HepG2 (cell line): ENCODE data around the gene NAA15. TPM values are rescaled to one million over a fixed set of nuclear protein-coding genes. Genes with fewer than 3 reads are reported as not detected.
A peak's percentile ranks its signal among the peaks of the same experiment; 100 is the strongest.

Source experiments
- FLYWCH1 ChIP-seq: sonication (generic); formaldehyde crosslinking; IDR thresholded peaks from 2 replicates; pipeline ENCODE4 v1.8.1; 2023; ENCODE audit warnings: mild to moderate bottlenecking, missing genetic modification reagents
- GATAD2A ChIP-seq: IDR thresholded peaks from 2 replicates; pipeline ENCODE4 v1.6.1; 2016
- KDM1A ChIP-seq: IDR thresholded peaks from 2 replicates; pipeline ENCODE4 v1.6.1; 2016; ENCODE audit warnings: missing compliant biosample characterization
- KDM6A ChIP-seq: IDR thresholded peaks from 2 replicates; pipeline ENCODE4 v1.6.1; 2016; ENCODE audit warnings: low read depth
- MIER2 ChIP-seq: IDR thresholded peaks from 2 replicates; pipeline ENCODE4 v1.6.1; 2016; ENCODE audit warnings: missing biosample characterization, missing genetic modification reagents
- NAIF1 ChIP-seq: sonication (generic); formaldehyde crosslinking; IDR thresholded peaks from 2 replicates; pipeline ENCODE4 v1.5.0; 2020; ENCODE audit warnings: mild to moderate bottlenecking, missing genetic modification reagents, borderline replicate concordance
- NR2C2 ChIP-seq: sonication (generic); formaldehyde crosslinking; IDR thresholded peaks from 2 replicates; pipeline ENCODE4 v1.4.0; 2020; ENCODE audit warnings: missing genetic modification reagents, mild to moderate bottlenecking, moderate library complexity, borderline replicate concordance
- PLRG1 ChIP-seq: fragments of 450-650 bp; conservative IDR thresholded peaks from 2 replicates; pipeline ENCODE4 v1.6.1; 2016
- POGK ChIP-seq: sonication (generic); formaldehyde crosslinking; conservative IDR thresholded peaks from 2 replicates; pipeline ENCODE4 v1.8.0; 2022; ENCODE audit warnings: mild to moderate bottlenecking, moderate library complexity, missing genetic modification reagents
- POLR2G ChIP-seq: fragments of 200-400 bp; formaldehyde crosslinking; IDR thresholded peaks from 2 replicates; pipeline ENCODE4 v1.6.1; 2018; ENCODE audit warnings: mild to moderate bottlenecking, low read depth, low read length, moderate library complexity
- PTBP1 ChIP-seq: fragments of 200-400 bp; formaldehyde crosslinking; IDR thresholded peaks from 2 replicates; pipeline ENCODE4 v1.6.1; 2018; ENCODE audit warnings: low read length, low read depth; ENCODE audit not compliant: poor library complexity, severe bottlenecking
- RELA ChIP-seq: sonication (generic); formaldehyde crosslinking; IDR thresholded peaks from 2 replicates; pipeline ENCODE4 v1.4.0; 2020; ENCODE audit warnings: missing genetic modification reagents
- RFXAP ChIP-seq: sonication (generic); formaldehyde crosslinking; IDR thresholded peaks from 2 replicates; pipeline ENCODE4 v1.4.0; 2020; ENCODE audit warnings: missing genetic modification reagents, borderline replicate concordance
- RXRB ChIP-seq: IDR thresholded peaks from 2 replicates; pipeline ENCODE4 v1.6.1; 2016; ENCODE audit warnings: borderline replicate concordance, missing genetic modification reagents, missing compliant biosample characterization
- SIX1 ChIP-seq: sonication (generic); formaldehyde crosslinking; IDR thresholded peaks from 2 replicates; pipeline ENCODE4 v1.4.0; 2020; ENCODE audit warnings: missing genetic modification reagents, borderline replicate concordance
- TCF7 ChIP-seq: sonication (generic); IDR thresholded peaks from 2 replicates; pipeline ENCODE4 v1.6.1; 2016; ENCODE audit warnings: antibody characterized with exemption, low read depth
- TOPORS ChIP-seq: sonication (generic); formaldehyde crosslinking; IDR thresholded peaks from 2 replicates; pipeline ENCODE4 v1.8.0; 2023; ENCODE audit warnings: mild to moderate bottlenecking, missing genetic modification reagents
- ZNF354B ChIP-seq: sonication (generic); formaldehyde crosslinking; IDR thresholded peaks from 2 replicates; pipeline ENCODE4 v1.8.0; 2022; ENCODE audit warnings: mild to moderate bottlenecking, missing genetic modification reagents
- ZNF605 ChIP-seq: sonication (generic); formaldehyde crosslinking; IDR thresholded peaks from 2 replicates; pipeline ENCODE4 v1.8.0; 2022; ENCODE audit warnings: mild to moderate bottlenecking, missing genetic modification reagents
- ZNF816 ChIP-seq: sonication (generic); formaldehyde crosslinking; IDR thresholded peaks from 2 replicates; pipeline ENCODE4 v1.8.0; 2022; ENCODE audit warnings: missing genetic modification reagents, mild to moderate bottlenecking, borderline replicate concordance
- polyA plus RNA-seq, 8 experiments: library from polyadenylated mRNA; depleted of rRNA in 3 of 8; stranded (reverse) in 7 of 8; unstranded in 1 of 8; fragments of >200 nt; fragmentation: Illumina TruSeq in 4 of 8; extraction: Trizol in 4 of 8; gene quantifications; 2 replicates each; pipeline versions ENCODE4 v1.2.1 to v1.2.3, GENCODE V29; 2011 to 2016; ENCODE audit warnings: low read depth in 4 of 8, missing spikeins in 1 of 8, mixed read lengths in 1 of 8; ENCODE audit not compliant: insufficient read depth in 1 of 8
- total RNA-seq, 5 experiments: library from RNA; depleted of rRNA; stranded (reverse); fragments of >200 nt; fragmentation: Illumina TruSeq; extraction: Trizol; gene quantifications; 2 replicates each; pipeline ENCODE4 v1.2.3, GENCODE V29; 2016; ENCODE audit warnings: low read depth in 1 of 5
- TF ChIP-seq, protein P1 (sequence below), 2 experiments: sonication (generic) in 1 of 2; formaldehyde crosslinking in 1 of 2; IDR thresholded peaks; 2 replicates each; pipeline versions ENCODE4 v1.6.1 to v1.9.0; 2014 to 2022; ENCODE audit warnings: antibody characterized with exemption in 1 of 2, borderline replicate concordance in 1 of 2, inconsistent platforms in 1 of 2, low read depth in 1 of 2, missing genetic modification reagents in 1 of 2
- TF ChIP-seq, protein P2 (sequence below): sonication (generic); formaldehyde crosslinking; IDR thresholded peaks from 2 replicates; pipeline ENCODE4 v1.4.0; 2020; ENCODE audit warnings: mild to moderate bottlenecking, missing genetic modification reagents

The NAA15 gene
- total and polyA plus RNA-seq, 2 of the 13 experiments (the other 11 are each of a cell fraction or from before 2014, with no cell fraction given) = 6.2 to 50.2 TPM

DNA sequence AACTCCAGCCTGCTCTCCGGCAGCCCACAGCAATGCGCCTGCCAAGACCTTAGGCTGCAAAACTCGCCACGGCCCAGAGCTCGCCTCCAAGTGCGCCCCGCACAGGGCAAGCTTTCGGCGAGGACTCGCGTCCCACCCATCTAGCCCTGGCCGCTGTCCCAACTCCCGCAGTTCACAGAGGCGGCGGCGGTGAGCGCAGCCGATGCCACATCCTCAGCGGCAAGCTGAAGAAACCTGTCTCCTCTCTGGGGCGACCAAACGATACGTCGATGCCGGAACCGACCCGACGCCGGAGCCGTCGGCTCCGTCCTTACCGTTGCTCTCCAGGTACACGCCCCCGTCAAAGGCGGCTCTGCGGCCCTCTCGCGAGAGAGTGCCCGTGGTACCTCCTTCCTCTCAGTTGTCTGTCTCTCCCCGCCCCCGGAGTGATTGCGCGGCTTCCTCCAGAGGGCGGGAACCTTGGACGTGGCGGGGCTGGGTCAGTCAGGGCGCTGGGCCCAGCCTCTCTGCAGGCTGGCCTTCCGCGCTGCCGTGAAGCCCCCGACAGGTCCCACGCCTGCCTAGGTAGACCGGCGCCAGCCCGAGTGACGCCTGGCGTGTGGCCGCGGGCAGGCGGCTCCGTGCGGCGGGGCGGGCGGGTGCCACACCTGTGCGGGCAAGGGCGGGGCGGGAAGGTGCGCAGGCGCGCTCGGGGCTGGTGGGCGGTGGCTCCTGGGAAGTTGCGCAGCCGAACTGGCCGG, 152.2 kb downstream of the NAA15 start (continued):
- TF ChIP-seq GATAD2A (CRISPR knock-in tag) (peak; percentile 26; the same call in 1 of the 2 replicates), FLYWCH1 (CRISPR knock-in tag) (0 out of 2 replicates have a peak, but pooled peaks have one; percentile 19), KDM1A (CRISPR knock-in tag) (no peak), MIER2 (CRISPR knock-in tag) (0 out of 2 replicates have a peak, but pooled peaks have one; percentile 30), ZNF816 (CRISPR knock-in tag) (peak; percentile 41; the same call in 1 of the 2 replicates), TCF7 (no peak), KDM6A (CRISPR knock-in tag) (0 out of 2 replicates have a peak, but pooled peaks have one; percentile 6), TOPORS (CRISPR knock-in tag) (peak; percentile 81), RELA (CRISPR knock-in tag) (no peak), RXRB (CRISPR knock-in tag) (no peak; the same call in 1 of the 2 replicates), ZNF354B (CRISPR knock-in tag) (no peak), NAIF1 (CRISPR knock-in tag) (peak; percentile 97), POGK (CRISPR knock-in tag) (0 out of 2 replicates have a peak, but pooled peaks have one; percentile 73), NR2C2 (CRISPR knock-in tag) (peak; percentile 56; the same call in 1 of the 2 replicates), POLR2G (peak; percentile 95), ZNF605 (CRISPR knock-in tag) (peak; percentile 95), SIX1 (CRISPR knock-in tag) (no peak), RFXAP (CRISPR knock-in tag) (peak; percentile 69; the same call in 1 of the 2 replicates), PLRG1 (no peak), PTBP1 (no peak)
- TF ChIP-seq, protein P1, sequence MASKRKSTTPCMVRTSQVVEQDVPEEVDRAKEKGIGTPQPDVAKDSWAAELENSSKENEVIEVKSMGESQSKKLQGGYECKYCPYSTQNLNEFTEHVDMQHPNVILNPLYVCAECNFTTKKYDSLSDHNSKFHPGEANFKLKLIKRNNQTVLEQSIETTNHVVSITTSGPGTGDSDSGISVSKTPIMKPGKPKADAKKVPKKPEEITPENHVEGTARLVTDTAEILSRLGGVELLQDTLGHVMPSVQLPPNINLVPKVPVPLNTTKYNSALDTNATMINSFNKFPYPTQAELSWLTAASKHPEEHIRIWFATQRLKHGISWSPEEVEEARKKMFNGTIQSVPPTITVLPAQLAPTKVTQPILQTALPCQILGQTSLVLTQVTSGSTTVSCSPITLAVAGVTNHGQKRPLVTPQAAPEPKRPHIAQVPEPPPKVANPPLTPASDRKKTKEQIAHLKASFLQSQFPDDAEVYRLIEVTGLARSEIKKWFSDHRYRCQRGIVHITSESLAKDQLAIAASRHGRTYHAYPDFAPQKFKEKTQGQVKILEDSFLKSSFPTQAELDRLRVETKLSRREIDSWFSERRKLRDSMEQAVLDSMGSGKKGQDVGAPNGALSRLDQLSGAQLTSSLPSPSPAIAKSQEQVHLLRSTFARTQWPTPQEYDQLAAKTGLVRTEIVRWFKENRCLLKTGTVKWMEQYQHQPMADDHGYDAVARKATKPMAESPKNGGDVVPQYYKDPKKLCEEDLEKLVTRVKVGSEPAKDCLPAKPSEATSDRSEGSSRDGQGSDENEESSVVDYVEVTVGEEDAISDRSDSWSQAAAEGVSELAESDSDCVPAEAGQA (IDR thresholded peaks at IDR 0.05; ENCODE audit: low read depth) = peak; percentile 14; the same call in 1 of the 2 replicates
- TF ChIP-seq, protein P1 (CRISPR knock-in tag; IDR thresholded peaks at IDR 0.05; ENCODE audit: borderline replicate concordance) = no peak
- TF ChIP-seq, protein P2, sequence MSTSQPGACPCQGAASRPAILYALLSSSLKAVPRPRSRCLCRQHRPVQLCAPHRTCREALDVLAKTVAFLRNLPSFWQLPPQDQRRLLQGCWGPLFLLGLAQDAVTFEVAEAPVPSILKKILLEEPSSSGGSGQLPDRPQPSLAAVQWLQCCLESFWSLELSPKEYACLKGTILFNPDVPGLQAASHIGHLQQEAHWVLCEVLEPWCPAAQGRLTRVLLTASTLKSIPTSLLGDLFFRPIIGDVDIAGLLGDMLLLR (CRISPR knock-in tag) = no peak
